Stimulated activated CD8-positive, alpha-beta memory T cell treated with anti-CD3 and anti-CD28 coated beads, Interleukin-12 subunit alpha, Interleukin-12 subunit beta, amount 100 ng/mL, for 24 hours (primary cell): ENCODE data around the gene WNT9A.

Experiments used
- DNase-seq: peaks from one replicate; pipeline ENCODE4 v3.0.0-alpha.2; 2020; ENCODE audit errors: extremely low read depth

WNT9A gene

GRCh38 chr1:227897704-227898438 lies 49.9 kb downstream of the WNT9A start:
- no peak for DNase-seq

- no peak for DNase-seq
These were observed 50.7 kb downstream of the WNT9A start for GRCh38 chr1:227896710-227897655.

GRCh38 chr1:227895828-227896685 lies 51.7 kb downstream of the WNT9A start:
- DNase-seq = no peak

GRCh38 chr1:227894831-227895451 lies 52.8 kb downstream of the WNT9A start:
- no peak for DNase-seq

- DNase-seq = no peak
These were observed 53.6 kb downstream of the WNT9A start for GRCh38 chr1:227893949-227894721.

- no peak for DNase-seq
These were observed 54.3 kb downstream of the WNT9A start for GRCh38 chr1:227893300-227893948.

- DNase-seq = no peak
These were observed 55.0 kb downstream of the WNT9A start for GRCh38 chr1:227892489-227893299.

- DNase-seq = no peak
These were observed 55.7 kb downstream of the WNT9A start for GRCh38 chr1:227891955-227892488.

- DNase-seq = no peak
These were observed 56.3 kb downstream of the WNT9A start for GRCh38 chr1:227891223-227891954.

- DNase-seq = no peak
These were observed 57.1 kb downstream of the WNT9A start for GRCh38 chr1:227890451-227891222.

- DNase-seq = no peak
These were observed 57.8 kb downstream of the WNT9A start for GRCh38 chr1:227889863-227890405.

GRCh38 chr1:227889047-227889862 lies 58.5 kb downstream of the WNT9A start:
- DNase-seq = no peak

GRCh38 chr1:227888404-227889046 lies 59.2 kb downstream of the WNT9A start:
- DNase-seq = no peak

GRCh38 chr1:227887697-227888403 lies 59.9 kb downstream of the WNT9A start:
- no peak for DNase-seq

GRCh38 chr1:227886993-227887696 lies 60.6 kb downstream of the WNT9A start:
- no peak for DNase-seq
